GM06990 (cell line): ENCODE results near the gene ASXL2.

Experiments used
- DNase-seq: peaks from one replicate; pipeline ENCODE4 v3.0.0-alpha.2; 2011; ENCODE audit not compliant: insufficient read length; ENCODE audit errors: extremely low read depth
- H3K27me3 ChIP-seq: replicated peaks from 2 replicates; pipeline ENCODE4 v1.6.0; 2011; ENCODE audit warnings: low read length; ENCODE audit not compliant: control insufficient read depth, insufficient read depth
- H3K36me3 ChIP-seq: 2 replicates; pipeline ENCODE4 v1.5.1; 2011; ENCODE audit warnings: low read length; ENCODE audit not compliant: control insufficient read depth, insufficient read depth
- H3K4me3 ChIP-seq: replicated peaks from 2 replicates; pipeline ENCODE4 v1.5.1; 2011; ENCODE audit warnings: low read depth, mild to moderate bottlenecking, control low read depth, low read length
- TF ChIP-seq, protein P1 (sequence below): IDR thresholded peaks from 2 replicates; pipeline ENCODE4 v1.5.1; 2011; ENCODE audit warnings: low read length, control low read depth, mild to moderate bottlenecking, inconsistent platforms; ENCODE audit not compliant: insufficient read depth, poor library complexity, severe bottlenecking

ASXL2 gene

GRCh38 chr2:25797620-25798488 lies 80.4 kb downstream of the ASXL2 start:
- no peak overlapping the region for H3K4me3 ChIP-seq
- TF ChIP-seq, protein P1, sequence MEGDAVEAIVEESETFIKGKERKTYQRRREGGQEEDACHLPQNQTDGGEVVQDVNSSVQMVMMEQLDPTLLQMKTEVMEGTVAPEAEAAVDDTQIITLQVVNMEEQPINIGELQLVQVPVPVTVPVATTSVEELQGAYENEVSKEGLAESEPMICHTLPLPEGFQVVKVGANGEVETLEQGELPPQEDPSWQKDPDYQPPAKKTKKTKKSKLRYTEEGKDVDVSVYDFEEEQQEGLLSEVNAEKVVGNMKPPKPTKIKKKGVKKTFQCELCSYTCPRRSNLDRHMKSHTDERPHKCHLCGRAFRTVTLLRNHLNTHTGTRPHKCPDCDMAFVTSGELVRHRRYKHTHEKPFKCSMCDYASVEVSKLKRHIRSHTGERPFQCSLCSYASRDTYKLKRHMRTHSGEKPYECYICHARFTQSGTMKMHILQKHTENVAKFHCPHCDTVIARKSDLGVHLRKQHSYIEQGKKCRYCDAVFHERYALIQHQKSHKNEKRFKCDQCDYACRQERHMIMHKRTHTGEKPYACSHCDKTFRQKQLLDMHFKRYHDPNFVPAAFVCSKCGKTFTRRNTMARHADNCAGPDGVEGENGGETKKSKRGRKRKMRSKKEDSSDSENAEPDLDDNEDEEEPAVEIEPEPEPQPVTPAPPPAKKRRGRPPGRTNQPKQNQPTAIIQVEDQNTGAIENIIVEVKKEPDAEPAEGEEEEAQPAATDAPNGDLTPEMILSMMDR = no peak
- H3K36me3 ChIP-seq = no peaks in the 10 kb centered on the region
- no peaks in the 10 kb centered on the region for H3K27me3 ChIP-seq
- no peak for DNase-seq

- no peaks in the 10 kb centered on the region for H3K27me3 ChIP-seq
- no peaks in the 10 kb centered on the region for H3K36me3 ChIP-seq
- TF ChIP-seq, protein P1 = no peak
- peak; percentile 43 for DNase-seq
- H3K4me3 ChIP-seq = no peak overlapping the region
These were observed 83.6 kb downstream of the ASXL2 start for GRCh38 chr2:25794544-25795276.

DNA sequence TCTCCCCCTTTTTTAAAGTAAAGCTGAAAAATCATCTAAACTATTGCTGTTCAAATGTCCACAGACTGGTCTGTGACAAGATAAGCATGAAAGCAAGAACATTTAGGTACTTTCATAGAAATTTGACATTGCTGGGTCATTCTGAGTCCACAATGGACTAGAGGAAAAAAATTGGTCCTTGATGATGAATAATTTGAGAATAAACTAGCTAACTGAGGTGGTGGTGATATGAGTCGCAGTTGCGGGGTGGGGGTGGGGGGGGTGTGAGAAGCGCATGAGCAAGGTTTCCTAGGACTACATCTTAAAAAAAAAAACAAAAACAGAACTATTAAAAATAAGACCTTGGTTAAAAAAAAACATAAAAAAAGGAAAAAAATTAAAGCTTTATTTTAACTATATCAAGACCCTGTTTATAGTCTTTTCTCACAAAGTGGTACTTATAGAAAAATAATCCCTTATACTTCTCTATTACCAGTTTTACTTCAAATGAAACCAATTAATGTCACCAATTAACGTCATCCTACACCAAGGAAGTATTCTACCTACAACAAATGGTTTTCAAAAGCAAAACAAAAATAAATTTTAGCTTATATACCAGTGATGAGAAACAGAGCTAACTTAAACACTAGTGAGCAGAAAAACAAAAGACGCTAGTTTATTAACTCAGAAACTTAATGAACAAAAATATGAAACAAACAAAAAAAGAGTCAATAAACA lies 88.1 kb downstream of the ASXL2 start:
- TF ChIP-seq, protein P1 = no peak
- no peaks in the 10 kb centered on the region for H3K36me3 ChIP-seq
- no peak overlapping the region for H3K4me3 ChIP-seq
- DNase-seq = peak; percentile 43
- no peaks in the 10 kb centered on the region for H3K27me3 ChIP-seq

DNA sequence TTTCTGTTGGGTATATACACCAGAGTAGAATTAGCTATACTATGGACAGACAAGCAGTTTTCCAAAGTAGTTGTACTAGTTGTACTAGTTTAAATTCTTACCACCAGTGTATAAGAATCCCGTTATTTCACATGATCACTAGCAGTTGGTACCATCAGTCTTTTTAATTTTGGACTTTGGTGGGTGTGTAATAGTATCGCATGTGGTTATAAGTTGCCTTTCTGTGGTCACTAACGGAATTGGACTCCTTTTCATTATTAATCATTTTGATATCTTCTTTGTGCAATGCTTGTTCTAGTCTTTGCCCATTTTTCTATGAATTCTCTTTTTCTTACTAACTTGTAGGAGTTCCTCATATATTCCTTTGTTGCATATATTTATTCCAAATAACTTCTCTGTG lies 89.8 kb downstream of the ASXL2 start:
- H3K27me3 ChIP-seq = no peaks in the 10 kb centered on the region
- no peaks in the 10 kb centered on the region for H3K36me3 ChIP-seq
- no peak for DNase-seq
- no peak overlapping the region for H3K4me3 ChIP-seq
- TF ChIP-seq, protein P1 = no peak

- no peak for DNase-seq
- Histone ChIP-seq H3K4me3 (no peak overlapping the region), H3K27me3 (no peaks in the 10 kb centered on the region), H3K36me3 (no peaks in the 10 kb centered on the region)
- TF ChIP-seq, protein P1 = no peak
These were observed 91.3 kb downstream of the ASXL2 start for GRCh38 chr2:25787020-25787419.
